Prostate gland (tissue), 2 donors: ENCODE measurements around the gene B3GLCT. TPM values are rescaled to one million over a fixed set of nuclear protein-coding genes. Genes with fewer than 3 reads are reported as not detected.

Experiments
- DNase-seq: peaks from one replicate; pipeline ENCODE4 v3.0.0-alpha.2; 2019; ENCODE audit warnings: low spot score
- H3K27ac ChIP-seq, 2 donors: fragments of 200-600 bp; sonication (generic); 2 replicates each; pipeline ENCODE4 v1.5.1; 2017 to 2019
- H3K27me3 ChIP-seq: fragments of 200-600 bp; sonication (generic); replicated peaks from 2 replicates; pipeline ENCODE4 v1.5.1; 2019; ENCODE audit not compliant: insufficient read depth
- H3K36me3 ChIP-seq, 2 donors: fragments of 200-600 bp; sonication (generic); 1 replicate in 1 of 2; 2 replicates in 1 of 2; pipeline versions ENCODE4 v1.5.1 to v1.8.1; 2017 to 2019
- H3K4me1 ChIP-seq: fragments of 200-600 bp; sonication (generic); replicated peaks from 2 replicates; pipeline ENCODE4 v1.5.1; 2019
- H3K4me3 ChIP-seq, 2 donors: fragments of 200-600 bp; sonication (generic); 2 replicates each; pipeline ENCODE4 v1.5.1; 2017 to 2019
- H3K9me3 ChIP-seq: fragments of 200-600 bp; sonication (generic); 2 replicates; pipeline ENCODE4 v1.5.1; 2017
- POLR2A ChIP-seq: fragments of 450-650 bp; IDR thresholded peaks from one replicate; pipeline ENCODE4 v1.6.1; 2016; ENCODE audit warnings: antibody characterized with exemption, mild to moderate bottlenecking
- POLR2AphosphoS5 ChIP-seq: sonication (generic); formaldehyde crosslinking; IDR thresholded peaks from one replicate; pipeline ENCODE4 v1.6.1; 2017; ENCODE audit warnings: antibody characterized with exemption
- WGBS: methylation state at CpG from one replicate; pipeline ENCODE4 v1.1.5; 2018; 5-methylcytosine and 5-hydroxymethylcytosine counted together
- intact Hi-C: fragments of 100-400 bp; cut with DNase I; formaldehyde crosslinking; loops from one replicate; pipeline ENCODE4 v1.14.2; 2022
- total RNA-seq, 2 donors: library from RNA; depleted of rRNA; stranded (reverse); fragments of >200 nt; gene quantifications; one replicate each; pipeline ENCODE4 v1.1.0, GENCODE V29; 2016
- TF ChIP-seq, protein P1 (sequence below), 4 experiments: fragments of 200-600 bp in 2 of 4; fragments of 450-650 bp in 2 of 4; sonication (generic) in 2 of 4; IDR thresholded peaks; 1 replicate in 3 of 4; 2 replicates in 1 of 4; pipeline ENCODE4 v1.5.1; 2016 to 2019; ENCODE audit warnings: antibody characterized with exemption in 4 of 4, mild to moderate bottlenecking in 2 of 4, moderate library complexity in 2 of 4

B3GLCT gene
- total RNA-seq, 2 donors from 2014 or later = 4.4 to 14.7 TPM

DNA sequence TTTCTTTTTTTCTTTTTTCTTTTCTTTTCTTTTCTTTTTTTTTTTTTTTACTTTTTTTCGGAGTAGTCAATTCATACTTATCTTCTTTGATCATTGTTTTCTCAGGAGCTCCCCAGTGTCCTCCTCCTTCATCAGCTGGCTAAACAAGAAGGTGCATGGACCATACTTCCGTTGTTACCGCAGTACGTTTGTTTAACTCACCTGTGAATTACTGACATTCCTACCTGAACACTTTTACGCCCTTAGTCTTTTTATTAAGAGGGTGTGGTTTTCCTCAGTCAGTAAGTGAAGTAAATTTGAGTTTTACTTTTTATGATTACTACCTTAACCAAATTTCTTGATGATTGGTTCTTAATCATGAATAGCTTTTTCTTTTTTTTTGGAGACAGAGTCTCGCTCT lies 47.1 kb downstream of the B3GLCT start:
- Histone ChIP-seq H3K9me3 (no peaks in the 10 kb centered on the region), H3K4me1 (no peaks in the 10 kb centered on the region), H3K27me3 (no peaks in the 10 kb centered on the region), H3K36me3 (no peaks in the 10 kb centered on the region), H3K4me3 (no peak overlapping the region), H3K27ac (no peak overlapping the region)
- no peak for DNase-seq
- intact Hi-C loops = no loop called here
- WGBS = 73% methylated on average over 6 of the region's 6 CpGs
- TF ChIP-seq POLR2A (no peak), POLR2AphosphoS5 (no peak)
- TF ChIP-seq, protein P1, sequence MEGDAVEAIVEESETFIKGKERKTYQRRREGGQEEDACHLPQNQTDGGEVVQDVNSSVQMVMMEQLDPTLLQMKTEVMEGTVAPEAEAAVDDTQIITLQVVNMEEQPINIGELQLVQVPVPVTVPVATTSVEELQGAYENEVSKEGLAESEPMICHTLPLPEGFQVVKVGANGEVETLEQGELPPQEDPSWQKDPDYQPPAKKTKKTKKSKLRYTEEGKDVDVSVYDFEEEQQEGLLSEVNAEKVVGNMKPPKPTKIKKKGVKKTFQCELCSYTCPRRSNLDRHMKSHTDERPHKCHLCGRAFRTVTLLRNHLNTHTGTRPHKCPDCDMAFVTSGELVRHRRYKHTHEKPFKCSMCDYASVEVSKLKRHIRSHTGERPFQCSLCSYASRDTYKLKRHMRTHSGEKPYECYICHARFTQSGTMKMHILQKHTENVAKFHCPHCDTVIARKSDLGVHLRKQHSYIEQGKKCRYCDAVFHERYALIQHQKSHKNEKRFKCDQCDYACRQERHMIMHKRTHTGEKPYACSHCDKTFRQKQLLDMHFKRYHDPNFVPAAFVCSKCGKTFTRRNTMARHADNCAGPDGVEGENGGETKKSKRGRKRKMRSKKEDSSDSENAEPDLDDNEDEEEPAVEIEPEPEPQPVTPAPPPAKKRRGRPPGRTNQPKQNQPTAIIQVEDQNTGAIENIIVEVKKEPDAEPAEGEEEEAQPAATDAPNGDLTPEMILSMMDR (IDR thresholded peaks at IDR 0.05) = no peak

DNA sequence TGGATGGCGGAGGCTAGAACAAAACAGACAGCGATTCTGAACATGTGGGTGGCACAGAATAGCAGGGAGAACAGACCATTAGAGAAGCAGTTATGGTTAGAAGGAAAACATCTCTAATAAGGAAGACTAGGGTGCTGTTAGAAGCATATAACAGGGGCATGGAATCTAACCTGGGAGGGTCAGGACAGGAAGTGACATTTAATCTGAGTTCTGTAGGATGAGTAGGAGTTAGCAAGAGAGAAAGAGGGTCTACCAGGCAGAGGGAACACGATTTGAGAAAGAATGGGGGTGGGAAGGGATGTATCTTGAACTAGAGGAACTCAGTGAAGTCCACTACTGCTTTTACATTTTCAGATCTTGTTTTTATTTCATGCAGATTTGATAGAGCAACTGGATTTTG lies 48.6 kb downstream of the B3GLCT start:
- no peak overlapping the region for H3K4me3 ChIP-seq
- no peaks in the 10 kb centered on the region for H3K9me3 ChIP-seq
- H3K27ac ChIP-seq = no peak overlapping the region
- 80% methylated on average over 3 of the region's 3 CpGs for WGBS
- H3K36me3 ChIP-seq = no peaks in the 10 kb centered on the region
- no peaks in the 10 kb centered on the region for H3K27me3 ChIP-seq
- no peaks in the 10 kb centered on the region for H3K4me1 ChIP-seq
- intact Hi-C loops = no loop called here
- TF ChIP-seq POLR2AphosphoS5 = no peak
- TF ChIP-seq POLR2A = no peak
- TF ChIP-seq, protein P1 (IDR thresholded peaks at IDR 0.05) = no peak
- no peak for DNase-seq

DNA sequence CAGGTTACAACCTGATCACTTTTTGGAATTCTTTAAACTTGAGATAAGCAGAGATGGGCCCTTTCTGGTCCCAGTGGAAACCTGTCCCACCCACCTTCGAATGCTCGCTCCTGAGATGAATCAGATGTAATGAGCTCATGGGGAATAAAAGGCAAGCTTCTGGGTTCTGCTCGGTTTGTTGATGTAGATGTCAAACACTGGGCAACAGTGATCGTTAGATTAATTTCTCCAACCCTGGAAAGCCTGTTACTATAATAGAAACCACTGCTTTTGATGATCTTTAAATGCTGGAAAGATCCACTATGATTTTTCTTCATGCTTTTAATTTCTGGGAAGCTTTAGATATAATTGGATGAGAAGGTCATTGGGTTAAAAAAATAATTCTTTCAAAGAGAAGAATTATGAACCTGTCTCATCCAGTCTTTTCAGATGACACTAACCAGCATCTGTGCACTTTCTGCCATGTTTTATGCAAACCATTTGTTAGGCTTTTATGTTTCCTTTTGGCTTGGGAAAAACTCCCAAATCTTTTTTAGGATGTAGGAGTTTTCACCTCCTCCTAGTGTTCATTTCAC lies 49.3 kb downstream of the B3GLCT start:
- WGBS = 60% methylated on average over 4 of the region's 4 CpGs
- no peak overlapping the region for H3K4me3 ChIP-seq
- no peaks in the 10 kb centered on the region for H3K4me1 ChIP-seq
- no peak for DNase-seq
- intact Hi-C loops = no loop called here
- no peaks in the 10 kb centered on the region for H3K27me3 ChIP-seq
- H3K36me3 ChIP-seq = no peaks in the 10 kb centered on the region
- no peak for TF ChIP-seq POLR2AphosphoS5
- TF ChIP-seq POLR2A = no peak
- TF ChIP-seq, protein P1 (IDR thresholded peaks at IDR 0.05) = no peak
- no peak overlapping the region for H3K27ac ChIP-seq
- H3K9me3 ChIP-seq = no peaks in the 10 kb centered on the region

DNA sequence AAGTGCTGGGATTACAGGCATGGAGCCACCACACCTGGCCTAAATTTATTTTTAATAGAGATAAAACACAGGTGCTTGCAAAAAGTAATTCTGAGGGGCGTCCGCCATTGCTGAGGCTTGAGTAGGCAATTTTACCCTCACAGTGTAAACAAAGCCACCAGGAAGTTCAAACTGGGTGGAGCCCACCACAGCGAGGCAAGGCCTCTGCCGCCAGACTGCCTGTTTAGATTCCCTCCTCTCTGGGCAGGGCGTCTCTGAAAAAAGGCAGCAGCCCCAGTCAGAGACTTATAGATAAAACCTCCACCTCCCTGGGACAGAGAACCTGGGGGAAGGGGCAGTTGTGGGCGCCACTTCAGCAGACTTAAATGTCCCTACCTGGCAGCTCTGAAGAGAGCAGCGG lies 50.7 kb downstream of the B3GLCT start:
- no peak for DNase-seq

DNA sequence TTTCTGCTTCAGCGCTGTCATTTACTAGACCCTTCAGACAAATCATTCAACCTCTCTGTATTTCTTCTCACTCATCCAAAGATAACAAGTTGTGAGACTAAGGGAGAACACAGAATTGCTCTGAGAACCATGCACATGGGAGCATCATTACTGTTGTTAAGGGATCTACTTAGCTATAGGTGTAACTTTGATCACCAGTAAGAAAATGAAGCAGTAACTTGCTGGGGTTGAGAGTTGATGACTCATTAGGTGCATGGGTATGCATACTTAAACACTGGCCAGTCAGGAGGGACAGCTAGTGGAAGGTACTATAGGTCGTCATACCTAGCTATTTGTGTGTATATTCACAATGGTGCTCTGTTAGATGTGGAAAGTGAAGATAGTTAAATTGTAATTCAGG lies 61.5 kb downstream of the B3GLCT start:
- DNase-seq = no peak
- Histone ChIP-seq H3K4me1 (no peaks in the 10 kb centered on the region), H3K9me3 (no peaks in the 10 kb centered on the region), H3K4me3 (no peak overlapping the region), H3K27ac (no peak overlapping the region), H3K36me3 (no peaks in the 10 kb centered on the region), H3K27me3 (no peaks in the 10 kb centered on the region)
- WGBS = 94% methylated on average over 2 of the region's 2 CpGs
- TF ChIP-seq POLR2AphosphoS5 (no peak), POLR2A (no peak)
- TF ChIP-seq, protein P1 (IDR thresholded peaks at IDR 0.05) = no peak
- intact Hi-C loops = no loop called here

More for the DNA sequence above, 50.7 kb downstream of the B3GLCT start:
- intact Hi-C loops = no loop called here
- no peaks in the 10 kb centered on the region for H3K27me3 ChIP-seq
- no peak for TF ChIP-seq POLR2AphosphoS5
- TF ChIP-seq POLR2A = no peak
- TF ChIP-seq, protein P1 (IDR thresholded peaks at IDR 0.05) = no peak
- WGBS = 87% methylated on average over 7 of the region's 7 CpGs
- H3K36me3 ChIP-seq = no peaks in the 10 kb centered on the region
- no peak overlapping the region for H3K4me3 ChIP-seq
- no peaks in the 10 kb centered on the region for H3K4me1 ChIP-seq
- H3K27ac ChIP-seq = no peak overlapping the region
- H3K9me3 ChIP-seq = no peaks in the 10 kb centered on the region
